Left hindlimb (tissue), 1 donor: ENCODE data around the gene DOC2B.

ENCODE experiments used
- DNase-seq: peaks from one replicate; pipeline ENCODE4 v3.0.0-alpha.2; 2018

DOC2B gene

GRCh38 chr17:160336-160735 lies 21.1 kb downstream of the DOC2B start:
- DNase-seq: no peak

GRCh38 chr17:159609-160008 lies 21.8 kb downstream of the DOC2B start:
- DNase-seq: no peak

- no peak for DNase-seq
Measured at GRCh38 chr17:158379-158778, 23.1 kb downstream of the DOC2B start.

- DNase-seq: no peak
Measured at GRCh38 chr17:157901-158300, 23.5 kb downstream of the DOC2B start.

- no peak for DNase-seq
Measured at GRCh38 chr17:156946-157345, 24.5 kb downstream of the DOC2B start.

- no peak for DNase-seq
Measured at GRCh38 chr17:156094-156621, 25.3 kb downstream of the DOC2B start.

- DNase-seq: no peak
Measured at GRCh38 chr17:155576-155975, 25.9 kb downstream of the DOC2B start.

GRCh38 chr17:153851-154250 lies 27.6 kb downstream of the DOC2B start:
- DNase-seq: no peak

- no peak for DNase-seq
Measured at GRCh38 chr17:152860-153420, 28.5 kb downstream of the DOC2B start.

- DNase-seq: no peak
Measured at GRCh38 chr17:151886-152859, 29.3 kb downstream of the DOC2B start.

- DNase-seq: no peak
Measured at GRCh38 chr17:151004-151403, 30.4 kb downstream of the DOC2B start.

GRCh38 chr17:149897-150584 lies 31.4 kb downstream of the DOC2B start:
- DNase-seq: no peak

- DNase-seq: no peak
Measured at GRCh38 chr17:149231-149630, 32.2 kb downstream of the DOC2B start.

GRCh38 chr17:148757-149156 lies 32.7 kb downstream of the DOC2B start:
- DNase-seq: no peak

GRCh38 chr17:147796-148740 lies 33.4 kb downstream of the DOC2B start:
- DNase-seq: no peak

GRCh38 chr17:146983-147761 lies 34.3 kb downstream of the DOC2B start:
- DNase-seq: no peak

GRCh38 chr17:146546-146945 lies 34.9 kb downstream of the DOC2B start:
- DNase-seq: no peak

GRCh38 chr17:145671-146541 lies 35.5 kb downstream of the DOC2B start:
- DNase-seq: no peak

- DNase-seq: no peak
Measured at GRCh38 chr17:144936-145670, 36.3 kb downstream of the DOC2B start.
